ENCODE results near the gene PCTP. TPM values are rescaled to one million over a fixed set of nuclear protein-coding genes. Genes with fewer than 3 reads are reported as not detected.

The PCTP gene
- 10 to 100 TPM in 1 of 2 donors, 1 to 10 TPM in 1; 9.2 to 11.1 TPM for total RNA-seq

DNA sequence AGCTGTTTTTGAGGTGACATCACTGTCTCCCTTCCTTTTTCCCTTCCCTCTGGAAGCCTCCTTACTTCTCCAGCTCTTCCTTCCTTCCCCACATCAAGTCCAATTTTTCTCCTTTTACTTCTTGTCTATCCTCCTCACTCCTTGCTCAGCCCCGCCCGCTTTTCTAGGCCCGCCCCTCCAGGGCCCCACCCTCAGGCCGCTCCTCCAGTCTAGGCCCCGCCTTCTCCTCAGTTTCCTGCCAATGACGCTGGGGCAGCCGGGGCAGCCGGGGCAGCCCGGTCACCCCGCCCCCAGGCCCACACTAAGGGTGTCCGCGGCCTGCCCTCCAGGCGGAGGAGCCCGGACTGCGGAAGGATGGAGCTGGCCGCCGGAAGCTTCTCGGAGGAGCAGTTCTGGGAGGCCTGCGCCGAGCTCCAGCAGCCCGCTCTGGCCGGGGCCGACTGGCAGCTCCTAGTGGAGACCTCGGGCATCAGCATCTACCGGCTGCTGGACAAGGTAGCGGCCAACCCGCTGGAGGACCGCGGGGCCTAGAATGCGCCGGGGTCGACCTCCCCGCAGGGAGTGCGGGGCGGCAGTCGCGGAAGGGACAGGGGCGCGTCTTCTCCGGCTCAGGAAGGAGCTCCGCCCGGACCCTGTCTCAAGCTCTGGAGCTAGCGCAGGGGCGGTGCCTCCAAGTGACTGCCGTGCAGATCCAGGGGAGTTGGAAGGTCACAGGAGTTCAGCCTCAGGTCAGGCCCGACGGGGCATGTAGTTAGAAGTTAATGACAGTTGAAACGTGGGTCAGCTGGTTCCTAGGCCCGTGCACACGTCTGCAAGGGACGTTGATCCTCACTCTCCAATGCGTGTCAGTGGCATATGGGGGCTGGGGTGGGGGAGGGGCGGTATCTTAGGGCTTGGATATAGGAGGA lies at the start of gene PCTP:
Gene PCTP, plus strand, starts transcription at position 302 of the 908 bp plus-strand sequence. Its CDS starts 53 bp downstream, at position 355.
- H3K27ac Mint-ChIP-seq = peak within 1 kb of the TSS; percentile 52
- DNase-seq = peak; percentile 93 to 94
- H3K4me1 Mint-ChIP-seq (ENCODE audit: low read depth) = peaks cover 17% of the 10 kb centered on the region
- ATAC-seq (replicated peaks in 1 of 2) = peak; percentile 99 to 100
- no peaks in the 10 kb centered on the region for H3K36me3 Mint-ChIP-seq (ENCODE audit: insufficient read depth in 2 of 2)
- peaks cover 25% of the 10 kb centered on the region for H3K27me3 Mint-ChIP-seq (ENCODE audit: low read depth)
- peak within 1 kb of the TSS; percentile 58 to 87 for H3K4me3 Mint-ChIP-seq
- H3K9me3 Mint-ChIP-seq = no peaks in the 10 kb centered on the region

DNA sequence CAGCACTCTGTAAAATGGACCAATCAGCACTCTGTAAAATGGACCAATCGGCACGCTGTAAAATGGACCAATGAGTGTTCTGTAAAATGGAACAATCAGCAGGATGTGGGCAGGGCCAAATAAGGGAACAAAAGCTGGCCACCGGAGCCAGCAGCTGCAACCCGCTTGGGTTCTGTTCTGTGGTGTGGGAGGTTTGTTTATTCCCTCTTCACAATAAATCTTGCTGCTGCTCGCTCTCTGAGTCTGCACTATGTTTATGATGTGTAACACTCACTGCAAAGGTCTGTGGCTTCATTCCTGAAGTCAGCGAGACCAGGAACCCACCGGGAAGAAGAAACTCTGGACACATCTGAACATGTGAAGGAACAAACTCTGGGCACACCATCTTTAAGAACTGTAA lies 48.7 kb upstream of the PCTP start:
- ATAC-seq (replicated peaks in 1 of 2) (no peak), DNase-seq (no peak)
- Mint-ChIP-seq H3K4me1 (ENCODE audit: low read depth) (no peaks in the 10 kb centered on the region), H3K36me3 (ENCODE audit: insufficient read depth in 2 of 2) (peaks cover 0 to 1% of the 10 kb centered on the region in 2 donors), H3K27ac (no peak overlapping the region), H3K27me3 (ENCODE audit: low read depth) (peaks cover 69% of the 10 kb centered on the region), H3K4me3 (no peak overlapping the region), H3K9me3 (peaks cover 5 to 6% of the 10 kb centered on the region in 2 donors)

DNA sequence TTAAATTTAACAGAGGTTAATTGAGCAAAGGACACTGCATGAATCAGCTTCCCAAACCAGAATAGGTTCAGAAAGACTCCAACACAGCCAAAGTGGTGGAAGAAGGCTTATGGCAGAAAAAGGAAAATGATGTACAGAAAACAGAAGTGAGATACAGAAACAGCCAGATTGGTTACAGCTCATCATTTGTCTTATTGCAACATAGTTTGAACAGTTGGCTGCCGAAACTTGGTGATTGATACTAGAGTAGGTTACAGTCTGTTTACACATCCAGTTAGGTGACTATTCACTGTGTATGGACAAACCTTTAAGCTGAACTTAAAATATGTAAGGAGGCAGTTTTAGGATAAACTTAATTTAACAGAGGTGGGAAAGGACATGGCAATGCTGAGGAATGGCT lies 46.5 kb upstream of the PCTP start:
- H3K27ac Mint-ChIP-seq = no peak overlapping the region
- H3K9me3 Mint-ChIP-seq = peaks cover 5 to 6% of the 10 kb centered on the region in 2 donors
- no peaks in the 10 kb centered on the region for H3K4me1 Mint-ChIP-seq (ENCODE audit: low read depth)
- DNase-seq = no peak
- H3K36me3 Mint-ChIP-seq (ENCODE audit: insufficient read depth in 2 of 2) = peaks cover 0 to 1% of the 10 kb centered on the region in 2 donors
- no peak overlapping the region for H3K4me3 Mint-ChIP-seq
- peaks cover 71% of the 10 kb centered on the region for H3K27me3 Mint-ChIP-seq (ENCODE audit: low read depth)
- ATAC-seq (replicated peaks in 1 of 2) = peak in 1 of 2 donors; percentile 25

DNA sequence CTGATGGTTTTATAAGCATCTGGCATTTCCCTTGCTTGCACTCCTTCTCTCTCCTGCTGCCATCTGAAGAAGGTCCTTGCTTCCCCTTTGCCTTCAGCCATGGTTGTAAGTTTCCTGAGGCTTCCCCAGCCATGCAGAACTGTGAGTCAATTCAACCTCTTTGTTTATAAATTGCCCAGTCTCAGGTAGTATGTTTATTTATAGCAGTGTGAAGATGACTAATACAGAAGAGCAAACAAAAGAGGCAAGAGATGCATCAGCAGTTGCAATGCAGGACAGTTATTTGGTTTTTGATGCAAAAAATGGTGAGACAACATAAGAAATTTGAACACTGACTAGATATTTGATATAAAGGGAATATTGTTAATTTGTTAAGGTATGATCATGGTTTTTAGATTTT lies 45.0 kb upstream of the PCTP start:
- peaks cover 72% of the 10 kb centered on the region for H3K27me3 Mint-ChIP-seq (ENCODE audit: low read depth)
- no peak for ATAC-seq (replicated peaks in 1 of 2)
- peaks cover 5 to 6% of the 10 kb centered on the region in 2 donors for H3K9me3 Mint-ChIP-seq
- no peak for DNase-seq
- H3K4me1 Mint-ChIP-seq (ENCODE audit: low read depth) = no peaks in the 10 kb centered on the region
- H3K27ac Mint-ChIP-seq = no peak overlapping the region
- peaks cover 0 to 1% of the 10 kb centered on the region in 2 donors for H3K36me3 Mint-ChIP-seq (ENCODE audit: insufficient read depth in 2 of 2)
- no peak overlapping the region for H3K4me3 Mint-ChIP-seq

DNA sequence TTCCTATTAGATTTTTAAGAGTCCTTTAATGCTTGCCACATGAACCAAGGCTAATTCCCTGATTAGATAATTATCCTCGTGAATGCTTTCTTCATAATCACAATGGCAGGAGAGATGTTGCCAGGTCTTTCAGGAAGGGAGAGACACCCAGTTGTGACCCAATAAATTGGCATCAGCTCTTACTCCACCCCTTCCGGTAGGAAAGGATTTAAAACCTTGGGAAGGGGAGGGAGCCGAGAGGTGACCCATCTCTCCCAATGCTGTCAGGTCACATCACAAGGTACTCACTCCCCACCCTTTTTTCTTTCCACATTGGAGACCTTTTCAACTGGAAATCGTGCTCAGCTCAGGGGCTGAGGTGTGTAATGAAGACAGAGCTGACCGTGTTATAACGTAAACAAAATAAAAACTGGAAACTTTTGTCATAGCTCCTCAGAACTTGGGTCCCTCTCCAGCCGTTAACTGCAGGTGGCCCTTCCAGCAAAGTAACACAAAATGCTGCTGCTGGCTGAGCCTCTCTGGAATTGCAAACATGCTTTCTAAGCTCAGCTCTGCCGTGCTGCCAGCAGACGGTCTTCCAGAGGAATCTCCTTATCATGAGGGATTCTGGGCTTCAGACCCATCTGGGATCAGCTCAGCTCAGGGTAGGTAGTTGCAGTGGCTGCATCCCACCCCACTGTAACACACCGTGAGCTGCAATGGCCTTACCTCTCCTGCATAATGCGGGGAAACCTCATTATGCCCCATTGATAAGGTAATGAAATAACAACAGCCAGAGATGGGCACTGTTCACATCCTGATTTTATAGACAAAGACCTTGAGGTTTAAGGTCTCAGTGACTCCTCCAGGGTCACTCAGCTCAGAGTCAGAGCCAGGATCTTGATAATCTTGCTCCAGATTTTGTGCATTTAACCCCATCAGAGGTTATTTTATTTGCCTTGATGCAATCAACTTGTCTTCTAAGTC lies 43.8 kb upstream of the PCTP start:
- peaks cover 61% of the 10 kb centered on the region for H3K27me3 Mint-ChIP-seq (ENCODE audit: low read depth)

DNA sequence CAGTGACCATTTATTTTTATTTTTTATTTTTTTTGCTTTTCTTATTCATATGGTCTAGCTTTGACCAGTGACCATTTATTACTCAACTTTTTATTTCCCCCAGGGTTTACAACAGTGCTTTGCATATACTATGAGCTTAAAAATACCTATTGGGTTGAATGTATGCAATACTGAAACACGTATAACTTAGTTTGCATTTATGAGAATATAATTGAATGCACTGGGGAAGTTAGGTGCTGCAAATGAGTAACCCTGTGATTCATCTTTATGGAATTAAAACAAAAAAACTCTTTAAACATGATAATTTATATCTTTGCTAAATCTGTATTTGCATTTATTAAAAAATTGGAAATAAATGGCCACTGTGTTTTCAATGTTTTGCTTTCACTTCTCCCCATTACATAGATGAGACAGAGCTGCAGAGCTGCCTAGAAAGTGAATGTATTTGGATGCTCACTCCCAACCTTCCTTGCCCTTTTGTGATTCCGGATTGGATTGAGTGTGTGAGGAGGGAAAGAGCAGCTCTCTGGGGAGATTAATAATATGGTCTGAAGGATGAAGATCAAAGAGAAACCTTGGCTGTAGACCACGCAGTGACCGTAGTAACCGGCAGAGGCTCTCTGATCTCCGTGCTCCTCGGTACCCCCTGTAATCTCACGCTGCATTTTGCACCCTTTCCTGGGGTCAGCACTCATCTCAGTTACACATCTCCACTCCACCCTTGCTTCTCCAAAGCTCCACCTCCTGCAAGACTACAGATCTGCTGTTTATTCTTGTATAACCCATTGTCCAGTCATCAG lies 42.5 kb upstream of the PCTP start:
- H3K36me3 Mint-ChIP-seq (ENCODE audit: insufficient read depth in 2 of 2) = no peaks in the 10 kb centered on the region
- peaks cover 55% of the 10 kb centered on the region for H3K27me3 Mint-ChIP-seq (ENCODE audit: low read depth)
- H3K27ac Mint-ChIP-seq = no peak overlapping the region
- no peak overlapping the region for H3K4me3 Mint-ChIP-seq
- DNase-seq (no peak), ATAC-seq (replicated peaks in 1 of 2) (no peak)
- H3K4me1 Mint-ChIP-seq (ENCODE audit: low read depth) = no peaks in the 10 kb centered on the region
- no peaks in the 10 kb centered on the region for H3K9me3 Mint-ChIP-seq

More for the DNA sequence above, 43.8 kb upstream of the PCTP start:
- no peak overlapping the region for H3K4me3 Mint-ChIP-seq
- DNase-seq (no peak), ATAC-seq (replicated peaks in 1 of 2) (no peak)
- H3K36me3 Mint-ChIP-seq (ENCODE audit: insufficient read depth in 2 of 2) = no peaks in the 10 kb centered on the region
- H3K27ac Mint-ChIP-seq = no peak overlapping the region
- H3K4me1 Mint-ChIP-seq (ENCODE audit: low read depth) = no peaks in the 10 kb centered on the region
- H3K9me3 Mint-ChIP-seq = peaks cover 0 to 3% of the 10 kb centered on the region in 2 donors

DNA sequence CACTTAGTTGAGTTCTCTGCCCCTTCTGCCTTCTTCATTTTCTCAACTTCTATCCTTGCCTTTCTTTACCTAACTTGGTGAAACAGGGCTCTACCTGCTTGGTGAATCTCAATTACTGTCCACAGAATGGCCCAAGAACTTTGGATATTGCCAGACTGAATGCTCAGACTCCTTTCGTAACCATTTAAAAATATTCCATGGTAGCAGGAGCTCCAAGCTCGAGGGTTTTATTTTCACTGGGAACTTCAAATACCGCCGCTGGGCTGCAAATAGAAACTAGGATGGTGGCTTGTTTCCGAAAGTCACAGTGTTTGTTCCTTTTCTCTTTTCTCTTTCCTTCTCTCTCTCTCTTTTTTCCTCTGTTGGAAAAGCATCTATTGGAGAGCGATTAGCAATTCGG lies 41.4 kb upstream of the PCTP start:
- ATAC-seq (replicated peaks in 1 of 2) = no peak
- H3K36me3 Mint-ChIP-seq (ENCODE audit: insufficient read depth in 2 of 2) = no peaks in the 10 kb centered on the region
- no peaks in the 10 kb centered on the region for H3K4me1 Mint-ChIP-seq (ENCODE audit: low read depth)
- DNase-seq = no peak
- H3K27ac Mint-ChIP-seq = no peak overlapping the region
- H3K4me3 Mint-ChIP-seq = no peak overlapping the region
- peaks cover 44% of the 10 kb centered on the region for H3K27me3 Mint-ChIP-seq (ENCODE audit: low read depth)
- no peaks in the 10 kb centered on the region for H3K9me3 Mint-ChIP-seq

DNA sequence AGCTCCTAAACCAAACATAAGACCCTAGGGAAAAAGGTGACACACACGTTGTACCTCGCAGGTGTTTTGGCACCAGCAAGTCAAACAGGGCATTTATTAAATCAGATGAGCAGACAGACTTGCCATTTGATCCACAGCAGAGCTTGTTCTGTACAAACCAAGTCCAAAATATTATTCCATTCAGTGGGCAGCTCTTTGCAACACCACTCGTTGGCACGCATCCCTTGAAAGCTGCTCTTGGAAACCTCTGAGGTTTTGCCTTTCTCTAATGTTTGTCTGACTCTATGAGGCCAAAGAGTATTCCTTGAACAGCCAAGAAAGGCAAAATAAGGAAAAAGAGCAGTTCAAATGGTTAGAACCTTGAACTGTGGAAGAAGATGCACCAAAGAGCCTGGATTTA lies 40.9 kb upstream of the PCTP start:
- Mint-ChIP-seq H3K27ac (no peak overlapping the region), H3K27me3 (ENCODE audit: low read depth) (peaks cover 40% of the 10 kb centered on the region), H3K9me3 (no peaks in the 10 kb centered on the region), H3K36me3 (ENCODE audit: insufficient read depth in 2 of 2) (no peaks in the 10 kb centered on the region), H3K4me3 (no peak overlapping the region), H3K4me1 (ENCODE audit: low read depth) (no peaks in the 10 kb centered on the region)
- no peak for ATAC-seq (replicated peaks in 1 of 2)
- no peak for DNase-seq

DNA sequence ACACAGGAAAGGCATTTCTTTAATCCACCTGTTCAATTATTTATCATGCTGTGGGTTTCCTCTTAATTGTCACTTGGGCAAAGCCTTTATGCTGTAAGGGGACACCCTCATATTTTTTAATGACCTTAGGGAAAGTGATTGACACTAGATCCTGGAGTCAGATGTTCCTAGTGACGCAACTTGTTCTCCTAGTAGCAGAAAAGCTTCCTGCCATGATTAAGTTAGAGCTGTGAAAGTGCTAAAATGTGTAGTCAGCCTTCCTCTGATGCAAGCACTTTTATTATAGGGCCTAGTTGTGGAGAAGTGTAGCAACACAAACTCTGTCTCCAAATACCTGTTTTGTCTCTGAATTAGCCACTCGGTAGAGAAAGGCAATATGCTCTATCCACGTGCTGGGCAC lies 40.4 kb upstream of the PCTP start:
- peaks cover 40% of the 10 kb centered on the region for H3K27me3 Mint-ChIP-seq (ENCODE audit: low read depth)
- H3K9me3 Mint-ChIP-seq = no peaks in the 10 kb centered on the region
- H3K27ac Mint-ChIP-seq = no peak overlapping the region
- no peaks in the 10 kb centered on the region for H3K4me1 Mint-ChIP-seq (ENCODE audit: low read depth)
- H3K4me3 Mint-ChIP-seq = no peak overlapping the region
- peak in 1 of 2 donors; percentile 23 for ATAC-seq (replicated peaks in 1 of 2)
- DNase-seq = no peak
- H3K36me3 Mint-ChIP-seq (ENCODE audit: insufficient read depth in 2 of 2) = no peaks in the 10 kb centered on the region

DNA sequence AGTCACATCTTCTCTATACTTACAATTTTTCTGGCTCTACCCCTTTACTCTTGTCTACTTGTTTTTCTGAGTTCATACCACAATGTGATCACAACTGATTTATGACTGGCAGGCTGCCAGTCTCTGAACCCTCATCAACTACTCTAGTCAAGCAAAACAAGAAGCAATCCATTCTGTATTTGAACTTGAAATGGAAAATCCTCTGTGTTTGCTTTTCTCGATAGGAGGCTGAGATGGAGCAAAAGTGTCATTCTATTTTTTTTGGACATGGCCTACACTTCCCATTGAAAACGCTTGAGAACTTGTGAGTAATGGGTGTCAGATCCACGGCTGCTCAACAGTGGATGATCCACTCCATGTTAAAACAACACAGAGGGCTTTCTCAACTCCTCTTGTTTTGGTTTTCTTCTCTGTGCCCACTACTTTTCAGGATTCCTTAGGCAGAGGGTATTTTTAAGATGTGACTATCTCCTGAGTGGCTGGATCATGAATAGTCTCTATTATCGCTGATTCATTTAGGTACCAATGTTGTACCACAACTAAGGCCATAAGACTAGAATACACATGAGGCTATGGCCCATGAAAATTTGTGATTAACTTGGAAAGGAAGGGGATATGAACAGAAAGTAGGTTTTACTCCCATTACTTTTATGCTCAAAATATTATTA lies 39.9 kb upstream of the PCTP start:
- Mint-ChIP-seq H3K9me3 (no peaks in the 10 kb centered on the region), H3K27me3 (ENCODE audit: low read depth) (peaks cover 40% of the 10 kb centered on the region), H3K36me3 (ENCODE audit: insufficient read depth in 2 of 2) (no peaks in the 10 kb centered on the region), H3K27ac (no peak overlapping the region), H3K4me1 (ENCODE audit: low read depth) (no peaks in the 10 kb centered on the region), H3K4me3 (no peak overlapping the region)
- DNase-seq (no peak), ATAC-seq (replicated peaks in 1 of 2) (peak in 1 of 2 donors; percentile 19)

DNA sequence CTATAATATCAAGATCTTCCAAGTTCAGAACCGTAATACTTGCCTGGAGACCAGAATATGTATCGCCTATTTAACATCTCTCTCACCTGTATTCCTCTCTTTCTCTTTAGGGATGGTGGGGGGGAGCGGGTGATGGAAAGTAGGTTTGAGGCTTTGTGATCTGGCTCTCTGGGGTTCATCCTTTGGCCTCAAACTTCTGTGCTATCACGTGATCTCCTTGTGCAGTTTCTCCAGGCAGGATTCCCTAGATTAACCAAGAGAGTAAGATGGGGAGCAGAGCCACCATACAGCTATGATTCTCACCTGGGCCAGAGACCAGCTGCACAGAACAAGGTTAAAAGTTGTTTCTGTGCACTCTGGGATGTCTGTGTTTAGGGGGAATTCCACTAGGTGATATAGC lies 33.4 kb upstream of the PCTP start:
- ATAC-seq (replicated peaks in 1 of 2) = no peak
- no peaks in the 10 kb centered on the region for H3K9me3 Mint-ChIP-seq
- no peaks in the 10 kb centered on the region for H3K4me1 Mint-ChIP-seq (ENCODE audit: low read depth)
- no peak for DNase-seq
- peaks cover 34% of the 10 kb centered on the region for H3K27me3 Mint-ChIP-seq (ENCODE audit: low read depth)
- H3K4me3 Mint-ChIP-seq = no peak overlapping the region
- no peak overlapping the region for H3K27ac Mint-ChIP-seq
- H3K36me3 Mint-ChIP-seq (ENCODE audit: insufficient read depth in 2 of 2) = no peaks in the 10 kb centered on the region
